GM19397 (cell line): ENCODE data around the gene TNFSF8.

Source experiments
- ATAC-seq: cut with Tn5 transposase; IDR thresholded peaks from one replicate; pipeline ENCODE4 v1.9.1; 2021; ENCODE audit warnings: mild to moderate bottlenecking, moderate library complexity; ENCODE audit not compliant: unreplicated experiment

TNFSF8 gene

GRCh38 chr9:114908104-114908622 lies 22.2 kb downstream of the TNFSF8 start:
- no peak for ATAC-seq

DNA sequence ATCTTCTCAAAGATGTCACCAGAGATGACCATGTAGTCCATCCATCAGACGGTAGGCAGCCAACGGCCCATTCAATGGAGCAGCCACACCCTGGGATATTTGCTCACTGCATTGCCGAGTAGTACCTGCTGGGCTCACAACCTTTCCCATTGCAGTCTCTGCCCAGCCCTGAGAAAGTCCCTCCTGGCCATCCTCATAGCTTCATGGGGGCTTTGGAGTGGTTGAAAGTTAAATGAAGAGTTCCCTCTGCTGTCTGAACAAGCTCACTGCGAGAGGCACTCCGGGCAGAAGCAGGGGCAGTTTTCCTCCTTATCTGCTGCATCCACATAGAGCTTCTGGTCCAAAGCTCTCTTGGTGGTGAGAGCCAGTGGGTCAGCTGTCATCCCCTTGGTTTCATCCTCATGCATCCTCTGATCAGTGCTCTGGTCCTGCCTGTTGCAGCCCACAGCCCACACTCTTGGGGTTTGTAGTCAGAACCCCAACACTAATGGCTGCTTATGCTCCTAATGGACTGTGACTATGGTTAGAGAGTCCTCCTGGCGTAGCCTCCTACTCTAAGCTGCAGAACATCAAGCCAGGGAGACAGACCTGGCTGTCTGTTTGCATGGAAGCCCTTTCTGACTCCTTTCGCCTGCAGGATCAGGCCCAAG lies 23.3 kb downstream of the TNFSF8 start:
- no peak for ATAC-seq

DNA sequence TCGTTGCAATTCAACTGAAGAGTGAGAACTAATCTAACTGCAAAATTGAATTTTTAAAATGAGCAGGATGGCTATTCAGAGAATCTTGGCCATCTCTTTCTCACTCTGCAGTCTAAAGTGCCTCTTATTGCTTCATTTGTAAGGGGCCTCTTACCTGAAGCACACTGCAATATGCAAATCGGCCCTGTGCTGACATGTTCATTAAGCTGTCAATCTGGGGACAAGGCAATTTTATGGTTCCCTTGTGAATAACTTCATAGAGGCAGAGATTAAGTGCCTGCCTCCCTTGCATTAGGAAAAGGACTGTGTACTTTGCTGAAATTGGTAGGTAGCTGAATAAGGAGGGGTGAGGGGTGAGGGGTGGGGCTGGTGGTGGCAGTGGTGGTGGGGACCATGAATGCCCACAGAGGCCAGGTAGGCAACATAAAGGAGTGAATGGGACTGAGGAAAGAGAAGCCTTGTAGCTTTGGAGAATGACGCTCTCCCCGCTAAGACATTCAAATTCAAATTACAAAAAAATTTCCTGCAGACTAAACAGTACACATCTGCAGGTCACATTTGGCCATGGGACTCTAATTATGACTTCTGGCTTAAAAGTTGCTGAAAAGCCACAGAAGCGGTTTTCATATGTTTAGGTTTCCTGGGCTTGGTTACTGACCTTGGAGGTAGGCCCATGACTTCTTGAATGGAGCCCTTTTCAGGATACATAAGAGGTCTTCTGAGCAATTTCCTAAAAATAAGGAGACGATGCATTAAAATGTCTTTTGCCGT lies 25.0 kb downstream of the TNFSF8 start:
- no peak for ATAC-seq

DNA sequence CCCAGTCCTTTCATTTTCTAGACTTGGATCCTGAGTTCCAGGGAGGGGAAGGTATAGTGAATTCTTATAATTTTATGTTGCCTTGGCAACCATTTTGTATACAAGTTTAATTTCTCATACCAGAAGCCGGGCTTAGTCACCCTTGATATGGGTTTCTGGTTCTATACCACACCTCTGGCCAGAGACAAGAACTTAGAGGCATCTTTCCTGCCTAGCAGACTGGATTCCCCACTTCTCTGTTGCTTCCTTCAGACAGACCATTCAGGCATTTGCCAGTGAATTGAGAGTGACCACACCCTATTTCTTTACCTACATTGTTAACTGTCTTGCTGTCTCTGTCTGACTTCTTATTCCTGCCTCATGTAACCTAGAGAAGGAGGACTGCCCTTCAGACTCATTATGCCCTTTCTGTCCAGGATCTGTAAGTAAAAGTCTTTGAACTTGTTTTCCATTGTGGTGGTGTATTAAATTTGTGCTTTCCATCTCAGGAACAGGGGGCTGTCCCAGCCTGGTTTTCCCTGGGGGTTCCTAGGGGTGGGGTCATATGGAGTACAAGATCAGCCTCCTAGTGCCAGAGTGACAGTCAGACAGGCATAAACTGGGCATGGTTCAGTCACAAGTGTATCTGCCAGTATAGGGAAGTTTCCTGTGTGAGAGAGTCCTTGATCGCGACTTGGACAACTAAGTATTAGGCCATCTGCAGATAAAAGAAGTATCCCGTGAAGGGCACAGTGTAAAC lies 27.4 kb downstream of the TNFSF8 start:
- no peak for ATAC-seq

DNA sequence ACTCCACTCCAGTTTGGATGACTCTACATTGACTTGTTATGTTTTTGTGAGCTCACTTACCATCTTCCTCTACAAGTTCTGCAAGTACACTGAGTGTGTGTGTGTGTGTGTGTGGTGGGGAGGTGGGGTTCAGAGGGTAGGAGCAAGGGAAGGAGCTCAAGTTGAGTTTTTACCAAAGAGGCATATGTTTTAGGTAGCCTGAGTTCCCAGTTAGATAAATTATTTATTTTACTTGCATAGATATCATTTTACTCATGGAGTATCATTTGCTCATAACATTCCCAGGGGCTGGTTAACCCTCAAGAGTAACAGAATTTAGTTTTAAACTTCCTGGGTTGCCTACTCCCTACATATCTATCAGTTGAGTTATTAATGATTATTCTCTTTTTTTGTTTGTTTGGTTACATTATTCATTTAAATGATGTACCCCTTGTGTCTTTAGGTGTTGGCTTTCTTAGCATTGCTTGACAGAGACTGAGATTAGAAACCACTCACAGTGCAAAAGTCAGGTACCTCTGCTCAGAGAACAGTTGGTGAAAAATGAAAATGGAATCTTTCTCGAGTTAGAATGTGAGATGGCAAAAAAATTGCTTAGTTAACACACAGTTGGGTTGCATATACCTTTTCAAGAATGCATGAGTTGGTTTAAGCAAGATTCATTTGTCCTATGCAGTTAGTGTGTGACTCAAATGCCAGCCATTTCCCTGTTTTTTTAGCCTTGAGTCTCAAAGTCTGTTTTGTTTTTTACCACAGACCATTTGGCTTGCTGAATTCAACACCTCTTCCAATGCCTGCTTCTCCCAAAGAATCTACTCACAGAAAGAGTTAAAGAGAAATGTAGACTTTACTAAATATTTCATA lies 29.2 kb downstream of the TNFSF8 start:
- ATAC-seq, result no peak

GRCh38 chr9:114899995-114900394 lies 30.4 kb downstream of the TNFSF8 start:
- no peak for ATAC-seq

DNA sequence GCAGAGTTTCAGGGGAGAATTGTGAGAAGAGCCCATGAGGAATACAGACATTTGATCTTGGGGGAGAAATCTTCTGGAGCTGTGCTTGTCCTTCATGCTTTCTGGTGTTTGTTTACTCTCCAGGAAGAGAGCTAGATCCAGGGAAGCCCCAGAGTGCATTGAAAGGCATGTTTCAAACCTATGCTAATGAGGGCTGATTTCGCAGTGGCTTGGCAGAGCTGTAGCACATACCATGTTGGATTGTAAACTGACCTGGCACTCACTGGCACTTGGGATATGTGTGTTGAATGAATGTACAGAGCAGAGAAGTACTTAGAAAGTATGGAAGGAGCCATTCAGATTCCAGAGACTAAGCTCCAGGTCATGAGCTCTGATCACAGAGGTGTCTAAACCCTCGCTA lies 30.9 kb downstream of the TNFSF8 start:
- ATAC-seq, result no peak

DNA sequence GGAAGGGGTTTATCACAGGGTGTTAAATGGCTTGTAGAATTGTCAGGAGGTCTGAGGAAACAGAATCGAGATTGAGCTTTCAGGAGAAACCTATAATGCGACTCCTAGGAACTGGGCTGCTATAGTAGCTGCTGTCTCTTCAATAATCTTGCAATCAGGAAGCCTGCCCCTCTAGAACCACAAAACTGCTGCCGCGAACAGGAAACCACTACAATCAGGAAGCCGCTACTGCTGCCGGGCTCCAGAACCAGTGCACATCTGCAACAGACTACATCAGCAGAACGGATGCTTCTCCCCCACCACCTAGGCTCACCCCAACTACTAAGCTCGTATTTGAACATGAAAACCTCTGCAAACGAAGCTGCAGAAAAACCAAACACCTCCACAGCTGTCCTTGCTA lies 31.6 kb downstream of the TNFSF8 start:
- peak; percentile 76 for ATAC-seq

DNA sequence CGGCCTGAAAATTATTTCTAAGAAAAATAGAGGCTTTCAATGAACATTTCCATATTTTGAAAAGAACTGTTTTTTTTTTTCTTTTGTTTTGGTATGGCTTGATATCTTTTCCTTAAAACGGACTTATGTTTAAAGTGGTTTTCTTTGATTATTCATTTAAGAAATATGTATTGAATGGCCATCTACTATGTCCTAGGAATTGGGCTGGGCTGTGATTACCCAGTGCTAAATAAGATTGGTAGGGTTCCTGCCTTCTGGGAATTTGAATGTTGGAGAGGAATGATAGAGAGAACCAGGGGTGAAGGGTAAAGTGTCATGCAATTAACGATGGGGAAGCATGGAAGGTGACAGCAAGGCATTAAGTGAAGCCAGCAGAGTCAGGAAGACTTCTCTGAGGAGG lies 33.2 kb downstream of the TNFSF8 start:
- no peak for ATAC-seq

DNA sequence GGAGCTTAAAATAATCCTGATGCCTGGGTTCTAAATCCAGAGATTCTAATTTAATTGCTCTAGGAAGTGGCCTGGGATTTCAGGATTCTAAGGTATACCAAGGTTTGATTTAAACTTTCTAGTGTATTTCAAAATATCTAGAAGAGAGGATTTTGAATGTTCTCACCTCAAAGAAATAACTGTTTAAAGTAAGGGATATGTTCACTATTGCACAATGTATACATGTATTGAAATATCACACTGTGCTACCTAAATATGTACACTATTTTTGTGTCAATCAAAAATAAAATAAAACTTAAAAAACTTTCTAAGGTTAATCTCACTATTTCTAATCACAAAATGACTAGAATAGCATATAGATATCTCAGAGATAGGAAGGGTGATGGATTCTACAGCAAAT lies 34.0 kb downstream of the TNFSF8 start:
- no peak for ATAC-seq

- no peak for ATAC-seq
These were observed 34.8 kb downstream of the TNFSF8 start for GRCh38 chr9:114895521-114895991.

GRCh38 chr9:114894609-114895433 lies 35.6 kb downstream of the TNFSF8 start:
- ATAC-seq, result no peak

GRCh38 chr9:114894206-114894605 lies 36.2 kb downstream of the TNFSF8 start:
- ATAC-seq, result no peak

GRCh38 chr9:114893221-114894010 lies 37.0 kb downstream of the TNFSF8 start:
- no peak for ATAC-seq

- no peak for ATAC-seq
These were observed 40.6 kb downstream of the TNFSF8 start for GRCh38 chr9:114889802-114890224.

GRCh38 chr9:114888607-114889006 lies 41.8 kb downstream of the TNFSF8 start:
- no peak for ATAC-seq

DNA sequence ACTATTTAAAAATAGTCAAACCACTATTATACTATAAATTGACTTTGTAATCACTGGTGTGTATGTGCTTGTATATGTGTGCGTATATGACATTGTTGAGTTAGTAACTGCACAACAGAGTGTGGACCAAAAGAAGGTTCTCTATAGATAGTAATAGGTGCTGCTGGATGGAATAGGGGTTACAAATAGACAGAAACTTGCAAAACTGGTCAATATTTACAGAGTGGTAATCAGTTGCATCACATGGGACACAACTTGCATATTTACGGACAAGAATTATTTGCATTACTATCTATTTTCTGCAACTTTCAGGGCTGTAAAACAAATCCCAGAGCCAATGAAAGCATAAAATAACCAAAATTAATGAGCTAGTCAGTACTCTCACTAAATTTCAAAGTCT lies 42.4 kb downstream of the TNFSF8 start:
- ATAC-seq, result no peak

DNA sequence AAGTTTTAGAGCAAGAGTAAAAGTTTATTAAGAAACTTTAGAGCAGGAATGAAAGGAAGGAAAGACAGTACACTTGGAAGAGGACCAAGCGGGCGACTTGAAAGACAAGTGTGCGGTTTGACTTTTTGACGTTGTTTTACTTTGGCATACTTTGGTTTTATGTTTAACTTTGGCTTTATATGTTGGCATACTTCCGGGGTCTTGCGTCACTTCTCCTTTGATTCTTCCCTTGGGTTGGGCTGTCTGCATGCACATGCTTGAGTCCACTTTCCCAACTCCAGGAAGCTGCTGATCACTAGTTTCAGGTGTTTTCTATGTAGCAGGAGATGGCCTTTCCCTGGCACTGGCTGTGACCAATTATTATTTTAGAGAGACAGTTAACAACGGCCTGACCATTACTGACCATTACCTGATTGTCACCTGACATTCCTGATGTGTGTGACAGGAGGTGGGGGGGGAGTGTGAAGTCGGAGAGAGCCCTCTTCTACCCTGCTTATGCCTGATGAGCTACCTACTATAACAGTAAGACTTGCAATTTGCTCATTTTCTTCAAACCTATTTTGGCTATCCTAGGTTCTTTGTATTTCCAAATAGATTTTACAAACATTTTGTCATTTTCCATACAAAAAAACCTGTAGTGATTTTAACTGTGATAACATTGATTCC lies 45.5 kb downstream of the TNFSF8 start:
- ATAC-seq, result no peak
